HepG2 (cell line): ENCODE measurements around the gene RASAL3. TPM values are rescaled to one million over a fixed set of nuclear protein-coding genes. Genes with fewer than 3 reads are reported as not detected.

Source experiments
- ARID4A ChIP-seq: sonication (generic); formaldehyde crosslinking; IDR thresholded peaks from 2 replicates; pipeline ENCODE4 v1.5.0; 2020; ENCODE audit warnings: mild to moderate bottlenecking, missing genetic modification reagents, borderline replicate concordance
- KLF16 ChIP-seq, 2 experiments: sonication (generic) in 1 of 2; formaldehyde crosslinking in 1 of 2; IDR thresholded peaks; 2 replicates each; pipeline versions ENCODE4 v1.6.1 to v1.8.0; 2016 to 2023; ENCODE audit warnings: missing genetic modification reagents in 2 of 2, missing compliant biosample characterization in 1 of 2
- MYC ChIP-seq: sonication (generic); formaldehyde crosslinking; IDR thresholded peaks from 2 replicates; pipeline ENCODE4 v1.9.0; 2021; ENCODE audit warnings: missing genetic modification reagents, borderline replicate concordance
- MYPOP ChIP-seq: sonication (generic); formaldehyde crosslinking; IDR thresholded peaks from 2 replicates; pipeline ENCODE4 v1.8.1; 2023; ENCODE audit warnings: mild to moderate bottlenecking, moderate library complexity, missing genetic modification reagents
- NCOR1 ChIP-seq: fragments of 200-600 bp; sonication (generic); IDR thresholded peaks from 2 replicates; pipeline ENCODE4 v1.7.0; 2017; ENCODE audit warnings: antibody characterized with exemption, low read length, borderline replicate concordance
- NR2F1 ChIP-seq, 2 experiments: fragments of 450-650 bp in 1 of 2; formaldehyde crosslinking in 1 of 2; IDR thresholded peaks; 2 replicates each; pipeline versions ENCODE4 v1.5.0 to v1.6.1; 2016 to 2020; ENCODE audit warnings: mild to moderate bottlenecking in 1 of 2, missing compliant biosample characterization in 1 of 2, missing genetic modification reagents in 1 of 2, moderate library complexity in 1 of 2
- NR2F2 ChIP-seq: IDR thresholded peaks from 2 replicates; pipeline ENCODE4 v1.6.1; 2012; ENCODE audit warnings: low read depth, inconsistent platforms, borderline replicate concordance
- PAXIP1 ChIP-seq: sonication (generic); formaldehyde crosslinking; conservative IDR thresholded peaks from 2 replicates; pipeline ENCODE4 v1.4.0; 2020; ENCODE audit warnings: mild to moderate bottlenecking, missing genetic modification reagents, moderate library complexity
- PITX1 ChIP-seq: sonication (generic); formaldehyde crosslinking; IDR thresholded peaks from 2 replicates; pipeline ENCODE4 v1.5.1; 2020; ENCODE audit warnings: mild to moderate bottlenecking, missing genetic modification reagents
- RCOR2 ChIP-seq: IDR thresholded peaks from 2 replicates; pipeline ENCODE4 v1.6.1; 2016; ENCODE audit warnings: missing biosample characterization, missing genetic modification reagents
- SKI ChIP-seq: fragments of 450-650 bp; IDR thresholded peaks from one replicate; pipeline ENCODE4 v1.6.1; 2018; ENCODE audit warnings: mild to moderate bottlenecking; ENCODE audit not compliant: partially characterized antibody
- polyA plus RNA-seq, 8 experiments: library from polyadenylated mRNA; depleted of rRNA in 3 of 8; stranded (reverse) in 7 of 8; unstranded in 1 of 8; fragments of >200 nt; fragmentation: Illumina TruSeq in 4 of 8; extraction: Trizol in 4 of 8; gene quantifications; 2 replicates each; pipeline versions ENCODE4 v1.2.1 to v1.2.3, GENCODE V29; 2011 to 2016; ENCODE audit warnings: low read depth in 4 of 8, missing spikeins in 1 of 8, mixed read lengths in 1 of 8; ENCODE audit not compliant: insufficient read depth in 1 of 8
- total RNA-seq, 5 experiments: library from RNA; depleted of rRNA; stranded (reverse); fragments of >200 nt; fragmentation: Illumina TruSeq; extraction: Trizol; gene quantifications; 2 replicates each; pipeline ENCODE4 v1.2.3, GENCODE V29; 2016; ENCODE audit warnings: low read depth in 1 of 5

The RASAL3 gene
- total and polyA plus RNA-seq, 2 of the 13 experiments (the other 11 are each of a cell fraction or from before 2014, with no cell fraction given), result not detected

GRCh38 chr19:15411351-15411750 is 53.0 kb downstream of the RASAL3 start (continued):
- TF ChIP-seq MYPOP (CRISPR knock-in tag) (0 out of 2 replicates have a peak, but pooled peaks have one; percentile 17), NCOR1 (peak; percentile 53; the same call in 1 of the 2 replicates), NR2F2 (peak; percentile 48; the same call in 1 of the 2 replicates), KLF16 (CRISPR knock-in tag; IDR thresholded peaks at IDR 0.05) (peak in 1 of 2 experiments; percentile 73; a peak in 1 of 4 replicates), ARID4A (CRISPR knock-in tag) (peak; percentile 74; the same call in 1 of the 2 replicates), PAXIP1 (CRISPR knock-in tag) (peak; percentile 77), NR2F1 (CRISPR knock-in tag; IDR thresholded peaks at IDR 0.05) (peak; percentile 91 to 93), SKI (peak; percentile 23), MYC (CRISPR knock-in tag) (peak; percentile 64; the same call in 1 of the 2 replicates), RCOR2 (0 out of 2 replicates have a peak, but pooled peaks have one; percentile 49), PITX1 (CRISPR knock-in tag) (0 out of 2 replicates have a peak, but pooled peaks have one; percentile 19)
